GM19238 (cell line): ENCODE results near the gene SDCBP2.

ENCODE experiments used
- DNase-seq: peaks from one replicate; pipeline ENCODE4 v3.0.0; 2011; ENCODE audit warnings: low spot score; ENCODE audit not compliant: insufficient read length

The SDCBP2 gene

DNA sequence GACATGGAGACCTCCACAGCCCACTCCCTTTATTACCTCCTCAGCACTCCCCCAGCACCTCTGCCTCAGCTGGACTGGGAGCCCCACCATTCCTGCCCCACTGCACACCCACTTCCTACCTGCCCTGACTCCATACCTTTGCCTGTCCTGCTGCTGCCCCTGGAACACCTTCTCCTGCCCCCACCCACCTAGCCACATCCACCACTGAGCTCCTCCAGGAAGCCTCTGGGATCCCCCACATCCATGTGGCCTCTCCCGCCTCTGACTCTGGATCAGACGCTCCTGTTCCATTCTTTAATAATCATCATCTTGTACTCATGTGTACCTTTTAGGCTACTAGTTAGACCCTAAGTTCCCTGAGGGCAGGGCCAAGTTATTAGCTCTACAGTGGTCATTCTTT lies 2.2 kb upstream of the SDCBP2 start:
- DNase-seq: no peak

DNA sequence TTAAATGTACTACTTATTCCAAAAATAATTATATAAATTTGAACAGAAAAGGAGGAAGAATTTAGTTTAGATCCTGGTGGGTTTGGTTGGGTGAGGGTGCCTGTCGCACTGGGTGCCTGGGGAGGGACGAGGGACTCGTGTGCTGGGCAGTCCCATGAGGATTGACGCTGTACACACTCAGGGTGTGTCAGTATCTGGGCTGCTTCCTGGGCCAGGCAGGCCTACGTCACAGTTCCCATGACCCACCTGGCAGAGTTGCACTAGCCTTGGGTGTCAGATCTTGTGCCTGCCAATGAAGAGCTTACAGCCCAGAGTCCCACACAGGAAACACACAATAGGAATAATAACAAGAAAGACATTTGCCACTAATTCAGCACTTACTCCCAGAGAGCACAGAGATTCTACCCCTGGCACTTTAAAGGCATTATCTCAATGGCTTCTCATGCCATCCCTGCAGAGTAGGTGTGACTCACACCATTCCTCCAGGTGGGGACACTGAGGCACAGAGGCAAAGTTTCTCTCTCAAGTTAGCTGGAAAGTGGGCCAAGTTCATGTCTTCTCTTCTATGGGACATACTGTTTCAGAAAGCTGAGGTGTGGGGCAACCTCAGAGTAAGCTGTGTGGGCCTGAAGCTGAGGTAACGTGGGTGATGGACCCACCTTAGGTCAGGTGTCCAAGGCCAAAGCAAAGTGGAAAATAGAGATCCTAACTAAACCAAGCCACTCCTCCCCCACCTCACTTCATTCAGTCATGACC lies 1.3 kb upstream of the SDCBP2 start:
- DNase-seq: no peak

DNA sequence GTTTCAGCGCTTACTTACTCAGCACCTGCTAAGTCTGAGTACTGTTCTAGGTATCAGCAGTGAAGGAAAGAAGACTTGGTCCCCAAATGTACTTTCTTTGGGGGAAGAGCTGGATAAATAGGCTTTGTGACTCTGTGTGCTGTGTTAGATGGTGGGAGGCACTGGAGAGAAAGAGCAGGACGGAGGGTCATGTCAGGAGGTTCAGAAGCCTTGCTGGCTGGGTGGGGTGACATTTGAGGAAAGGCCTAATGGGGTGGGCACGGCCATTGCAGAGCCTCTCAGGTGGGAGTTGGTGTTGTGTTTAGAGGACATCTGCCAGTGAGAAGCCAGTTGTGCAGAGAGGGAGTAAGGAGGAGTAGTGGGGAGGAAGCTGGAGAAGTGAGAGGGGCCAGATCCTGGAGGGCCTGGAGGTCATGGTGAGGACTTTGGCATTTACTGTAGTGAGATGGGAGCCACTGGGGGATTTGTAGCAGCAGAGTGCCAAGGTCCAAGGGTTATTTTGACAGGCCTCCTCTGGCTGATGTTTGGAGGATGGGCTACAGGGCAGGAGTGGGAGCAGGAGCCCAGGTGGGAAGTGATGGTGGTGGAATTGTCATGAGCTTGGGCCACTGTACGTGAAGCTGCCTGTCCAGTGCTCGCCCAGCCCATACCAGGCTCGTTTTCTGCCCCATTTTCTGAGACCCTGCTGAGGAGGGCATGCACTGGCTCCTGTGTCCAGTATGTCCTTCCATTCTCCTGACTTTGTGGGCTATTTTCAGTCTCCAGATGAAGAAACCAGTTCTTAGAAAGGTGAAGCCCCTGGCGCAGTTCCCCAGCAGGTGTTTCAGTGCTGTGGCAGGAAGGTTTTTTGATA lies 886 bp downstream of the SDCBP2 start:
- DNase-seq: no peak

DNA sequence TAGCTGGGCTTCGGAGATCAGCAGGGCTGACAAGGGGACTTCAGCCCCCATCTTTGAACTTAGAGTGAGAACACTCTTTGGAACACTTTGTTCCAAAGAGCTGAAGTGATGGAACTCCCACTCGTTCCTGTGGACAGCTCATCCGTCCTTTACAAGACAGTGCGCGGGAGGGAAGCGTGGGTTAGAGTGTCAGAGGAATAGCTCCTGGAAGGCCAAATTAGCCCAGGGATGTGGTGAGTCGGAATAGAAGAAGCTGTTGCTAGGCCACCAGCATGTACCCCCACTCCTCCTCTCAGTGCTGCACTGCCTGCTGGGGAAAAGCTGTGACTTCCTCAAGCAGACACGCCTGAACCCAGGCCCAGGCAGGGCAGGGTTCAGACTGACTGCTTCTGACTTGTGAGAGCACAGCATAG lies 1.7 kb downstream of the SDCBP2 start:
- no peak for DNase-seq

DNA sequence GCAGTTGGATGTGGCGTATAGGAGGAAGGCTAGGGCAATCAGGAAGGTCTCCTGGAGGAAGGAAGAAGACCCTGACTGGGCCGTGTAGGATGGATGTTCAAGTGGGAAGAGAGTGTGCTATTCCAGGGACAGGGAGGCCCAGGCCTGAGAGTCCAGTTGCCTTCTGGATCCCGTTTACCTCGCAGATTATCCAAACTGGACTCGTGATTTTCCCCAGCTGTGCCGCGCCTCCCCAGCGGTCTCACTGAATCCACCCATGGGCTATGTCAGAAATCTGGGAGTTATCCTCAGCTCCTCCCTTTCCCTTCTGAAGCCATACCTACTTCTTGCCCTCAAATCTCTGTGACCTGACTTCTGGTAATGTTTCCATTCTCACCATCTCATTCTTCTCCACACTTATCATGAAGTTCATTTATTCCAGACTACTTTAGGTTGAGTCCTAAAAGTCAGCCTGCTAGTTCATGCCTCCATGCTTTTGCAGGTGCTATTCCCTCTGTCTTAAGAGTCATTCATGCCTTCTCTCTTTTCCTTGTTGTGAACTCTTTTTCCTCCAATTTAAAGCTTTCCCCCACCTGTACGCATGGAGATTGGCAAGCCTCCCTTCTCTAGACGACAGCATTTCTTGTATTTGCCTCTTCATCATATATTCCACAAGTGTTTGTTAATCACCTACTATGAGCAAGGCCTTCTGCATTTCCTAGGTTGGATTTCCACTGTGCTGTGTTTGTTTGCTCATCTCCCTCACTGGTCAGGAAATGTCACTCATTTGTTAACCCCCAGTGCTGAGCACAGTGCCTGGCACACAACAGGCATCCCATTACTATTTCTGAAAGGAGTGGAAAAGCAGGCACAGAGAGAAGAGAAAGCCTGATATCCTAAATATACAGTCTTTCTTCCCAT lies 2.7 kb downstream of the SDCBP2 start:
- DNase-seq: no peak

DNA sequence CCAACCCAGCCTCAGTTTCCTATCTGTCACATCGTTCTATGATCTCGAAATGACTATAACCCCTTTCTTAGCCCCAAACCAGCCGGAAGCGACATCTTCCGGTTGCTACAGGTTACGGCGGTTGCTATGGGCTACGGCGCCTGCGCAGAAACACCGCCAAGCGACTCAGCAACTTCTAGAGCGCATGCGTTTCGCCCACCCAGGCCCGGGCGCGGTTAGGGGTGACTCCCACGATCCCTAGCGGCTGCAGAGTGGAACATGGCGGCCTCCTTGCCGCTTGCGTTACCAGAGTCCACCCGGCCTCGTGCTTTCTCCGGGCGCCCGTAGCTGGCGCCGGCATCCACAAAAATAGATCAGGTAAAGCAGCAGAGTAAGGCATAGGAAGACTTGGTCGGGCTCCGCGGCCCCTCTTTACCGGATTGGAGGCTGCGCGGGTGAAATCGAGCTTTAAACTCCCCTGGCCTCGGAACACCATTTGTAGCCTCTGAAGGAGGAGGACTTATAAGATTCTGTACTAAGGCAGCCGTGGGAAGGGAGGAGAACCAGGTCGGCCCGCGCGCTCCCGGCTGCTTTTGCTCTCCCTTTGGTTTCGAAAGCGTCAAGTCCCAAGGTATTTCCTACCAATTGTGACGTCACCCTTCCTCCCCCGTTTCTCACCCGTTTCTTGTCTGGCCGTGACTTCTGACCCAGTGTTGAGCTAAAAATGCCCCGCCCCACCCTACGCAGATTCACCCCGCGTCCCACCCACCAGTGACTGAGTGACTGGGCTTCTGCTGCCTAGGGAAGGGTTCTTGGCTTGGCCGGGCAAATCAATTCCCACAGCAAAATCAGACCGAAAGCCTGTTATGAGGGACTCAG lies 3.5 kb downstream of the SDCBP2 start:
- DNase-seq: peak; percentile 98

DNA sequence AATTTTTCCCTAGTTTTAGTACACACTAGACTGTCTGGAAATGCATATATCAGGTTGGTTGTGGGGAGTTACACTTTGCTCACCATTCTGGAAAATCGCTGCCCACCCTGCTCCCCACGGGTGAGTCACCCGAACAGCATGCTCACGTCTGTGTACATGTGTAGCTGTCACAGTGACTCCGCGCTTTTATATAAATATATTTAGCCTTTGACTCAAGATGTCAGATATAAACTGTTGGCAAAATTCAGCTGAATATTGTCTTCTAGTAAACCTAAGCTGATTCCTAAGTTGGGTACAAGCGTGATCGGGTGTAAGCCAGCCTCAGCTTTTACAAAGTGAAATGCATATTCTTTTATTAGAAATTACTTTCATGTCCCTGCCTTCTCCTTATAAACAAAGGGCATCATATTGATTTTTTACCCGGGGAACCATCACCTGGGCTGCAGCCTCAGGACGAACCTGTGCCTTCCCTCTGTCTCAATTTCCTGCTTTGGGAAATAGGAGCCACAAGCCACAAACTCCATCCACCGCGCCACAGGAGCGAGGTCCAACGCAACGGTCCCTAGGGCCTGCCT lies 4.3 kb downstream of the SDCBP2 start:
- DNase-seq: no peak

DNA sequence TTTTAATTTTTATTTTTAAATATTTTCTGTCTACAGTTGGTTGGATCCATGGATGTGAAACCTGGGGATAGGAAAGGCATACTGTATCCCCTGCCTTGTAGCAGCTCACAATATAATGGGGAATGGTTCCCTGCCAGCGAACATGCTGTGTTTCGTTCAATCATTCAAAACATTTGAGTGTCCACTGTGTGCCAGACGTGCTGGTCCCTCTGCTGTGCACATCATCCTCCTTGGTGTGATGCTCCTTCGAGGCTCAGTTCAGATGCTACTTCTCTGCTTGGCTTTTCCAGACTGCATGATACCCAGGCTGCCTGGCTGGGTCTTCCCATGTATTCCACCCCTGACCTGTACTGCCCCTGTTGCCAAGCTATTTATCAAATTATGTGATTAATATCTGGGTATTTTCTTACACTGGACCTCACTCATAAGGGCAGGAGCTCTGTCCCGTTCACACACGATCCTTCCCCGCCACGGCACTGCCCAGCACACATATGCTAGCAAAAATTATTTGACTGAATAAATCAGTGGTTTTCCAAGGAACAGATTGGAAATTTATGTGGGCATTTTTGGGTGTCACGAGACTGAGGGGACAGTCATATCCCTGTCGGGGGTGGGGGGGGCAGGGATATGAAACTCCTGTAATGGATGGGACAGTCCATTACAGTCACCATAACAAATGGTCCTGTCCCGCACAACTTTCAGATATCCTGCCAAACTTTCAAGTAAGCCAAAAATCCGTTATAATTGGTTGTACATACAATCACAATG lies 4.9 kb downstream of the SDCBP2 start:
- DNase-seq: no peak

DNA sequence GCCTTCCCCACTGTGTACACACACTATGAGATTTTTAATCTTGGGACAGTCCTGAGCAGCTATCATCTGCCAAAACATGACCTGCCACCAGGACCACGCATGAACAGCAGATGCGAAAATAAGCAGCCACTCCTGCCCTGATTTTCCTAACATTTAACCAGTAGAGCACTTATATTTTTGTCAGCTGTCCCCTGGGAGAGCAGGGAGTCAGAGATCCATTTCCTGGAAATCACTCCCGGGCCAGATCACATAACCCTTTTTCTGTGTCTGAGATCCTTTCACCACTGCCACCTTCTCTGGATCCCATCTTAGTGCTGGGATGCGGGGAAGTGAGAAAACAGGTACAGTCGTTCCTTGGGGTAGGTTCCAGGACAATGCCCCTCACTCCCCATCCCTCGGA lies 5.7 kb downstream of the SDCBP2 start:
- no peak for DNase-seq

DNA sequence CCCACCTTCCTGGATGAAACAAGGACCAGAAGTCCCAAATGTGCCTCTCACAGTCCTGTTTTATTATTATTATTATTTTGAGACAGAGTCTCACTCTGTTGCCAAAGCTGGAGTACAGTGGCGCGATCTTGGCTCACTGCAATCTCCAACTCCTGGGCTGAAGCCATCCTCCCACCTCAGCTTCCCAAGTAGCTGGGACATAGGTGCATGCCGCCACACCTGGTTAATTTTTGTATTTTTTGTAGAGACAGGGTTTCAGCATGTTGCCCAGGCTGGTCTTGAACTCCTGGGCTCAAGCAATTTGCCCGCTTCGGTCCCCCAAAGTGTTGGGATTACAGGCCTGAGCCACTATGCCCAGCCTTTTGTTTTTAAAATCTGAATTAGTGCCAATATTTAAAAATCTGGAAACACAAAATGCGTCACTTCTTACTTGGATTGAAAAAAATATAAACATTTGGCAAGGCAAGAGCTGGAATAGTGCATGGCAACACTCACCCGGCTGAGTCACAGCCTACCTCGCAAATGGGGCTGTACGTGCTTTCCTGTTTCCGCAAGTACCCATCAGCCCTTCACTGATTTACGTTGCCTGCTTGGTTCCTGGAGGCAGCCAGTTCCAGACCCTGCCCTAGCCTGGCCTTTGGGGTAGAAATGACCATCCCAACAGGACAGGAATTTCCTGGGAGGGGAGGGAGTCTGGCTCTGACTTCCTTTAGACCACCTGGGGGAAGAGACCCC lies 6.3 kb downstream of the SDCBP2 start:
- no peak for DNase-seq

DNA sequence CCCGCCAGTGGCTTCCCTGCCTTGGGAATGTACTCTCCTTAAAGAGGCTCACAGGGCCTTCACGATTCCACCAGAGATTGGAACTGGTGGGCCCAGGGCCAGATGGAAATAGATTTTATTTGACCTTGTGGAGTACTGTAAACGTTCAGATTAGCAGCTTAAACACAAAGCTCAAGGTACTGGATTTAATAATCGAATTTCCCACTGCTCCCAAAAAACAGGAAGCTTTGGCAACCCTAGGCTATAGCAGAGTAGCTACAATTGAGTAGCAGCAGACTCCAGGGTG lies 7.3 kb downstream of the SDCBP2 start:
- no peak for DNase-seq

DNA sequence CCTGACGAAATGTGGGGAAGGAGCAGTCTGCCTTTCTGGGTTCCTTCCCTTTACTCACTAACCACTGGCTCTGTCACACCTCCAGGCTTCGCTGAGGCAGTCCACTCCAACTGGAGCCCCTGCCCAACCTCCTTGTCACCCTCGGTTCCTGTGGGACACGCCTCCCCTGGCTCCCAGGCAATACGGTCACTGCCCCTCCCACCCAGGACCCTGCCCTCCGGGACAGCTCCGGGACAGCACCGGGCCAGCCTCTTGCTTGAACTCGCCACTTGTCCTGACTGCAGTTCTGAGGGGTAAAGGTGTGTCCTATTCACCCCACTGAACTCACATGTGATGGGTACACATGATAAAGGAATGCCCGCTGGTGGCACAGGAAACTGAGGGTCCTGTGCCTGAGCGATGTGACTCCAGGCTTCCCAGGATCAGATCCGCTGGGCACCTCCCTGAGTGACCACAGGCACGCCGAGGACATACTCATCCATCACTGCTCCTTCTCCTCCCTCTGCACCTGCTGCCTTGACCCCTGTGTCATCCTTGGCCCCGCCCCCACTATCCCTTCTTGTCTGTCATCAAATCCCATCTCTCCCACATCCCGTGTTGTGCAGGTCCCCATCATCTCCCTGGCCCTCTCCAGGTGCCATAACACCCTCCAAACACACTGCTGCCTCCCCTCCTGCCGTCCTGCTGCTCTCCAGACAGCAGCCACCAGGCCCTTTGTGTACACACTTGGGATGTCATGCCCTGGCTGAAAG lies 7.9 kb downstream of the SDCBP2 start:
- no peak for DNase-seq

DNA sequence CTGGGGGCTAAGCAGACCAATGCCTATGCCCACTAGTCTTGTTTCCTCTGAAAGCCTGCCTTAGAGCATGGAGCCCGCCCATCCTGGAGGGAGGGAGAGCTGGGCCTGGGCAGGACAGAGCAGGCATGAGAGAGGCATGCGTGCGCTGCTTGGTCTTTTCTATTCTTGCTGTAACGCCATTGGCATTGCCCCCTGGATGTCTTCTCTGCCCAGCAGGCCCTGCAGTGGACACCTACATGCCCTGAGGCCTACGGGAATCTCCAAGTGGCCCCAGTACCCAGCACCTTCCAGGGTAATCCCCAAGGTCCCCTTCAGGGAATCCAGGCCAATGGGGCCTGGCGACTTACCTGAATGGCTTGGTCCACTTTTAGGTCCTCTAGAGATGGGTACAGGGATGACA lies 8.9 kb downstream of the SDCBP2 start:
- no peak for DNase-seq

DNA sequence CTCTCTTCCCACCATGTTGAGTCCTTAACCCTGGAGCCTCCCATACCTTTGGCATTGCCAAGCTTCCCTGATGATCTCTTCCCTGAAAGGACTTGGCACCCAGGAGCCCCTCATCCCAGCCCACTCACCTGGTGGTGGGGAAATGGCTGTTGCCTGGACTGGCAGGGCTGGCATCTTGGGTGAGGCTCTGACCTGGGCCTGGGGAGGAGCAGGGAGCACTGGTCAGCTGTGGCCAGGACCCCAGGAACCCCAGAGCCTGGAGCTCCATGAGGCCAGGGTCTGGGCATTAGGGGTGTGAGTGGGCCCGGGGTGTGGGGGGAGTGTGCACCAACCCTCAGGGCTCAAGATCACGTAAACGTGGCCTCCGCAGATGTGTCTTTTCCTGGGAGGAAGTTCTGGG lies 9.5 kb downstream of the SDCBP2 start:
- no peak for DNase-seq

DNA sequence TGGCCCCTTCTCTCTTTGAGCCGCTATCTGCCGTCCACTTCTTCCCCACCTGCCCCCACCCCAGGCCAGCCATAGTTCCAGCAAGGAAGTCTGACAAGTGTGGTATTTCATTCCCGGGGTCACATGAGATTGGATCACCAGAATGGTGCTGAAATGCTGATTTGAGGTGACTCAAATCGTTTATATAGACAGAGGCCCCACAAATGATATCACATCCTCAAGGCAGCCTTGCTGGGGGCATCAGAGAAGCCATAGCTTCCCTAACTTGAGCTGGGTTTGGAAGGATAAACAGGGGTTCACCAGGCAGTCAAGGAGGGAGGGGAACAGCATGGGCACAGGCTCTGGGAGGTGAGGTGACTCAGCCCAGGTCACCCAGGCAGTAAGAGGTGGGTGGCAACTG lies 9.9 kb downstream of the SDCBP2 start:
- no peak for DNase-seq

DNA sequence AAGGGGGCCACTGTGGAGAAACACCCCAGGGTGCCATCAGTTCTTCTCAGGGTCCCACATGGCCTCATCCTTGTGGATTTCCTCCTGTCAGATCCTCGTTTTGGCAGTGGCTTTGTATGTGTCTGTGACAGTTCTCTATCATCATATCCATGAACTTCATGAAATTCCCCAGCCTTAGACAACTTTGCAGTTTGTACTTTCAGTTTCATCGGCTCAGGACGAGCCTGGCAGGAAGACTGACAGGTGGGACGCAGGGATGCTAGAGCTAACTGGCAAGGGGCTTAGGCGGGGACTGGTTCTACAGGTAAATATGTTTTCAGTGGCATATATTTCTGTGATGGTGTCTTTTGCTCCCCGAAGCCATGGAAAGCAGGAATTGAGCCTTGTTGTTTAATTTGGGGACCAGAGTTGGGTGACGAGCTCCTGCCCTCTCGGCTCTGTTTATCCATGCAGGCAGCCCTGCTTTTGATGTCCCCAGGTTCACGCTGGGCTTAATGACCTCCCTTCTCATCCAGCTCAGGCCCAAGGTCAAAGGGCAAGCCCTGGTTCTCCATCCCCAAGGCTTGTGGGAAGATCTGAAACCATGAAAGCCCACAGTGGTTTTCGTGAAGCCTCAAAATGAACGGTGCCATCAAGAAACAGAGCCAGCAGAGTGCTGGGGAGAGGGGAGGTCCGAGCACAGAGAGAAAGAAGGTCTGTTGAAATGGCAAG lies 11.2 kb downstream of the SDCBP2 start:
- no peak for DNase-seq

DNA sequence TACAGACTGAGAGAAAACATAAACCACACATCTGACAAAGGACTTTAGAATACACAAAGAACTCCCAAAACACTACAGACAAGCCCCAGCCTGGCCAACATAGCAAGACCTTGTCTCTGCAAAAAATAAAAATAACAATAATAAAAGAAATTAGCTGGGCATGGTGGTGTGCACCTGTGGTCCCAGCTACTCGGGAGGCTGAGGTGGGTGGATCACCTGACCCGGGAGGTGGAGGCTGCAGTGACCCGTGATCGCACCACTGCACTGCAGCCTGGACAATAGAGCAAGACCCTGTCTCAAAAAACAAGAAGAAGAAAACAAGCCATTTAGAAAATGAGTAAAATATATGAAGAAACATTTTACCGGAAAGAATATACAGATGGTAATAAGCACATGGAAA lies 13.1 kb downstream of the SDCBP2 start:
- DNase-seq: no peak
